ENCODE data around the gene RALGAPA2. TPM values are rescaled to one million over a fixed set of nuclear protein-coding genes. Genes with fewer than 3 reads are reported as not detected.

RALGAPA2 gene
- 52.0 TPM for total RNA-seq

GRCh38 chr20:20712474-20713243 is at the start of gene RALGAPA2:
TSS of gene RALGAPA2 (minus strand) at chr20:20712644. CDS start at chr20:20712480, 164 bp downstream.
- DNase-seq (ENCODE audit: low spot score) (peak; percentile 99), ATAC-seq (peak; percentile 91)

GRCh38 chr20:20761301-20761700 is 48.9 kb upstream of the RALGAPA2 start:
- ATAC-seq = peak; percentile 89
- peak; percentile 81 for DNase-seq (ENCODE audit: low spot score)

GRCh38 chr20:20759132-20759531 is 46.7 kb upstream of the RALGAPA2 start:
- ATAC-seq = peak; percentile 63
- peak; percentile 63 for DNase-seq (ENCODE audit: low spot score)

- peak; percentile 87 for ATAC-seq
- peak; percentile 84 for DNase-seq (ENCODE audit: low spot score)
These were observed 43.4 kb upstream of the RALGAPA2 start for GRCh38 chr20:20755674-20756319.

DNA sequence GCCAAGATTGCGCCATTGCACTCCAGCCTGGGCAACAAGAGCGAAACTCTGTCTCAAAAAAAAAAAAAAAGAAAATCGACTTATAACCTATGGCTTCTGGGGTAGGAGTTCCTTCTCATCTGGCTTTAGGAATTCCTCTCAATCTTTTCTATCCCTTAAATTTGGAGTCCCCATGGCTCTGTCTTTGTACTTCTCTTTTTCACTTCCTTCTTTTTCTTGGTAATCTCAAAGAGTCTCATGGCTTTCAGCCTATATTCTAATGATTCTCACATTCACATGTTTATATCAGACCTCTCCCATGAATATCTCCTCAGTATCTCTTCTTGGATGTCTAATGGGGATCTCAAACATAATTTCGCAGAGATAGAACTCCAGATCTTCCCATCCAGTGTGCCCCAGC is 42.8 kb upstream of the RALGAPA2 start:
- no peak for ATAC-seq
- DNase-seq (ENCODE audit: low spot score) = no peak

DNA sequence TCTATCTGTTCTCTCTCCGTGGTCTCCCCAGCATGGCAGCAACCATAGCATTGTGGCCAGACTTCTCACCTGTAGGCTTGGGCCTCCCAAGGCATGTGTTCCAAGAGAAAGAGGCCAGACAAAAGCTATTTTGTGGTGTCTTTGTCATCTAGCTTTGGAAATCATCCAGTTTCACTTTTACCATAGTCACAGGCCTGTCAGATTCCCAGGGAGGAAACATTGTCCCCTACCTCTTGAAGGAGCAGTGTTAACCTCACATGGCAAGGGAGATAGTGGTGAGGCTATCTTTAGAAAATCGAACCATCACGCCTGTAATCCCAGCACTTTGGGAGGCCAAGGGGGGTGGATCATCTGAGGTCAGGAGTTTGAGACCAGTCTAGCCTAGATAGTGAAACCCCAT is 42.3 kb upstream of the RALGAPA2 start:
- DNase-seq (ENCODE audit: low spot score) = no peak

GRCh38 chr20:20752712-20753111 is 40.3 kb upstream of the RALGAPA2 start:
- ATAC-seq (no peak), DNase-seq (ENCODE audit: low spot score) (no peak)

More for the DNA sequence above, 42.3 kb upstream of the RALGAPA2 start:
- no peak for ATAC-seq

- ATAC-seq = no peak
- no peak for DNase-seq (ENCODE audit: low spot score)
These were observed 34.9 kb upstream of the RALGAPA2 start for GRCh38 chr20:20747298-20747697.

GRCh38 chr20:20744170-20744725 is 31.8 kb upstream of the RALGAPA2 start:
- DNase-seq (ENCODE audit: low spot score) (no peak), ATAC-seq (no peak)

DNA sequence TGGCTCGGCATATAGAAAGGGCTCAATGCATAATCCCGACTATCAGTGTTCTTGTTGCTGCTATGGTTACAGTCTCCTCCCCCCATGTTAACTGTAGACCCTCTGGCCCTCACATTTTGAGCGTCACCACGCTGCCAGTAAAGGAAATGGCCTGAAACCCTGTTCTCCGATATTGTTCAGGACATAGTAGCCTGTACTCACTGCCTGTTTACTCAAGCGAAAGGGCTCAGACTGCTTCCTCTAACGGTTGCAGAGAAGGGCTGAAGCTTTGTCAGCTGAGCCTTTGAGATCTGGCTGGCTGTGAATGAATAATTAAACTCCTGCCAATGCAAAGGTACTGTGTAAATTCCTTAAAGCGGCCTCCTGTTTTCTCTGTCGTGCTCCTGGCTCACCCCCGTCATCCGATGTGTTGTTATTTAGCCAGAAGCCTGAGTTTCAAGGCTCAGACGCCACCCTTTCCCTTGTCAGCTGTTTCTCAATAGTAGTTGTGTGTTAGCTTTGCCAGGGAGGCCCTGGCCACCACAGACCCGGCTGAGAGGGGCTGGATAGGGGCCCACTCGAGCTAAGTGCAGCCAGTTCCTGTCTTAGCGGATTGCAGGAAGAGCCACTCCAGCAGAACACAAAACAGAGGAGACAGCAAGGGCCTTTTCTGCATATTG is 31.2 kb upstream of the RALGAPA2 start:
- ATAC-seq (peak; percentile 80), DNase-seq (ENCODE audit: low spot score) (peak; percentile 79)

GRCh38 chr20:20741087-20742045 is 28.9 kb upstream of the RALGAPA2 start:
- DNase-seq (ENCODE audit: low spot score) (peak; percentile 51), ATAC-seq (peak; percentile 27)

DNA sequence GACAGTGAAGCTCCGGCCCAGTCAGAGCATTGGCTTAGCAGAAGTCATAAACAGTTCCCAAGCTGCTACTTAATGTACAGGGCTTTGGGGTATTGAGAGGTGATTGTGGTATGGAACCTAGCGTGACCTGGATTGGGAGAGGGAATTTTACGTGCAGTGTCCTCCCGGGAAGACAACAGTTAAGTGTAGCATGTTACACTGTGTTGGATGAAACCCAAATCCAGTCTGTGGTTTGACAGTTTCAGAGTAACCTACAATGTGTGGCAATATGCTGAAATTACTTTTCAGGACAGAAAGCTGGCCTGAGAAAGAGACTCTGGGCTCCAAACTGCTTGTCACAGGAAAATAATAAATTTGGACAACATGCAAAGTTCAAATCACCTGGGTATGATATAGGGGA is 28.1 kb upstream of the RALGAPA2 start:
- DNase-seq (ENCODE audit: low spot score) (no peak), ATAC-seq (peak; percentile 51)

GRCh38 chr20:20737158-20737557 is 24.7 kb upstream of the RALGAPA2 start:
- no peak for DNase-seq (ENCODE audit: low spot score)
- ATAC-seq = peak; percentile 7

GRCh38 chr20:20736303-20736702 is 23.9 kb upstream of the RALGAPA2 start:
- ATAC-seq (no peak), DNase-seq (ENCODE audit: low spot score) (no peak)

DNA sequence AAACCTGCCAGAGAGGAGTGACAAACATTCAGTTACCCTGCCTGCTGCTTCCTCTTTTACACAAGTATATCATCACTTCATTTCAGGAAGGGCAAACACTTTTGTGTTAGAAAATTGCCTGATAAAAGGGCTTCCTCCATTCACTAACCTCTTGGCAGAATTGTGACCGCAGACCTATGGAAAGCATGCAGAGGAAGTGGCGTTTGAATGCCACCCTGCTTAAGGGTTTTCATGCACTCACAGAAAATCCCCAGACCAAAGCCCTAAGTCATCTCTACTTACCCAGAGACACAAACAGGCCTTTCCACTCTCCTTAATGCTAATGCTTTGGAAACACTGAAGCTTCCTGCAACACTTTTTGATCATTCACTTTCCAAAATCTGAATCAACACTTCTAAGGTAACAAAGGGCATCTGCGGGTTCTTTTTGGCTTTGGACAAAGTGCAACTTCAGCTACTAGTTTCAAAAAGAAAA is 22.1 kb upstream of the RALGAPA2 start:
- DNase-seq (ENCODE audit: low spot score) (no peak), ATAC-seq (peak; percentile 79)

GRCh38 chr20:20733943-20734342 is 21.5 kb upstream of the RALGAPA2 start:
- no peak for DNase-seq (ENCODE audit: low spot score)
- no peak for ATAC-seq

- ATAC-seq = peak; percentile 44
- DNase-seq (ENCODE audit: low spot score) = no peak
These were observed 20.2 kb upstream of the RALGAPA2 start for GRCh38 chr20:20732641-20733040.

DNA sequence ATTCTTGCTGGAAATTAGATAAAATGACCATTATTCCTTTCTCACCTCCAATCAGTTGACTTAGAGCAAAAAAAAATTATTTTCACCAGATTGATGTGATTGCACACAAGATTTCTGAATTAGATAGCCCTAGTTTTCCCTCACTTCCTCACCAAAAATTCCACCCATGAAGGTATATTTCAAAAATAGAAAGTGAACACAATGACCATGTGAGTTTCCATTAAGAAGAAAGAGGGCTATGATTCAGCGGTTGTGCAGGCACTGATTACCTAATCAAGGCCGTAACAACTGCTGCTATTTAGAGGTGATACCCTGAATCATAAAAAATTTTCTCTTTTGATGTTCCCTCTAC is 19.5 kb upstream of the RALGAPA2 start:
- no peak for DNase-seq (ENCODE audit: low spot score)
- ATAC-seq = peak; percentile 21

DNA sequence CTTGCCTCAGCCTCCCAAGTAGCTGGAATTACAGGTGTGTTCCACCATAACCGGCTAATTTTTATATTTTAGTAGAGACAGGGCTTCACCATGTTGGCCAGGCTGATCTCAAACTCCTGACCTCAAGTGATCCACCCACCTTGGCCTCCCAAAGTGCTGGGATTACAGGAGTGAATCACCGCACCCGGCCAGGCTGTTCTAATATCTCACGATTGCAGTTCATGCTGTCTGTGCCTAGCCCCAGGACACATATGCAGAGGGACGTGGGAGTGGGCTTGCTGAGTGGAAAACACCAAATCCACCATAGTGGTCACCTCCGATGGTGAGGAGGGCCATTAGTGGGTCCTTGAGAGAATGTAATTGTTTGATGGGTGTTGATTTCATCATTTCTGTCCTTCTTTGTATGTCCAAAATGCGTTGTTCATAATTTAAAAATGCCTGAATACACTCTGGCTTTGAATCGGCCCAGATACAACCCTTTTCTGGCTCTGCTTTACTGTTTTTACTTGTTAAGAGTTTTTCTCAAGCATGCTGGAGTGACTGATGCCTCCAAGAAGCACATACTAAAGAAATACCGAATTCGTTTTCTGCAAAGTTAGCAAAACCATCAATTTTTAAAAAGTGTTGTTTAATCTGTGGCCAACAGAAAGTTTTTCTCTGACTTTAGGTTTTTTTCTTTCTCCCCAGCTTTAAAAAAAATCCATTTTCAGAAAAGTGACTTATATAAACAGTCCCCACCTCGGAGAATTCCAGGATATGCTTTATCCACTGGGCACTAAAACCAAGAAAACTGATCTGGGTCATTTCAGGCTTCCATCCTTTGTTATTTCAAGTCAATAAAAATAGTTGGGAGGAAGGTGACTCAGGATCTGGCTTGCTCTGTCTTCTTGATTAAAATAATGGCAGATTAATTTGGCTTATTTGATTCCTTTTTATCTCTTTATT is 18.8 kb upstream of the RALGAPA2 start:
- ATAC-seq = no peak
- DNase-seq (ENCODE audit: low spot score) = no peak
